Ovary (tissue), 3 donors: ENCODE data around the gene TAC1.

Experiments used
- CTCF ChIP-seq, 3 donors: fragments of 450-650 bp in 2 of 3; fragments of 200-600 bp in 1 of 3; IDR thresholded peaks; one replicate each; pipeline versions ENCODE4 v1.5.1 to v1.8.0; 2016 to 2022; ENCODE audit warnings: antibody characterized with exemption in 3 of 3, mild to moderate bottlenecking in 1 of 3
- POLR2A ChIP-seq: fragments of 450-650 bp; IDR thresholded peaks from one replicate; pipeline ENCODE4 v1.6.1; 2017; ENCODE audit warnings: antibody characterized with exemption, mild to moderate bottlenecking, moderate library complexity
- donor health status: DM: no; HTN: no; CAD: no.

DNA sequence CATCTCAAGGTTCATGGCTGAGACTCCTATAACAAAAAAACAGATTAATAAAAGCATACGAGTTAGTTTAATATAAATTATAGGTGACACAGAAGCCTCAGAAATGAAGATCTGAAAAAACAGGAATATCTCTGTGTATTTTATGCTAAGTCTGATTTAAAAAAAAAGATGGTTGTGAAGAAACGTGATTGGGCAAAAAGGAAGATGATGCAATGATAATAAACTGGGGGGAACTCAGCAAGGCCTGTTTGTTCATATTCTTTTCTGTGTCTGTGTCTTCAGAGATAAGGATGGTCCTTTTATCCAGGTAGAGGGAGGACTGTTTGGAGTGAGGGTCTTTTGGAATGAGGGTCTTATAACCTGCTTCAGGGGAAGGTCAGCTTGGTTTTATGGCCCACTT, 25.9 kb downstream of the TAC1 start:
- TF ChIP-seq CTCF (IDR thresholded peaks at IDR 0.05) (no peak), POLR2A (no peak)
